Activated CD8-positive, alpha-beta memory T cell treated with anti-CD3 and anti-CD28 coated beads, Interleukin-2, amount 10 ng/mL, durations not matched to agents 7 days and 5 days (primary cell): ENCODE results near the gene CES1. TPM values are rescaled to one million over a fixed set of nuclear protein-coding genes. Genes with fewer than 3 reads are reported as not detected.
"Not testable (repeated sequence)": the region's sequence is repeated elsewhere in the genome, so short reads cannot be mapped to it uniquely, and the experiment has no call there.

Experiments used
- ATAC-seq: fragments of 150-1000 bp; cut with Tn5 transposase; one replicate; pipeline ENCODE4 v1.10.0; 2021; ENCODE audit warnings: moderate library complexity
- CTCF ChIA-PET: fragments of 350-600 bp; sonication (Branson Sonifier 250); formaldehyde crosslinking; loops from one replicate; lab custom pipeline; 2021; ENCODE audit warnings: antibody characterized with exemption; lab: Charles Lee
- DNase-seq: peaks from one replicate; pipeline ENCODE4 v3.0.0-alpha.2; 2020
- H3K27ac Mint-ChIP-seq: one replicate; pipeline ENCODE4 v1.8.0; 2021; ENCODE audit warnings: mild to moderate bottlenecking, mixed read lengths
- H3K27me3 Mint-ChIP-seq: one replicate; pipeline ENCODE4 v1.8.0; 2021; ENCODE audit warnings: mixed read lengths
- H3K36me3 Mint-ChIP-seq: one replicate; pipeline ENCODE4 v1.8.0; 2021; ENCODE audit warnings: mild to moderate bottlenecking, mixed read lengths
- H3K4me1 Mint-ChIP-seq: one replicate; pipeline ENCODE4 v1.8.0; 2021; ENCODE audit warnings: mixed read lengths
- H3K4me3 Mint-ChIP-seq: one replicate; pipeline ENCODE4 v1.8.0; 2021; ENCODE audit warnings: mild to moderate bottlenecking, moderate library complexity, mixed read lengths
- H3K9me3 Mint-ChIP-seq: one replicate; pipeline ENCODE4 v1.8.0; 2022; ENCODE audit warnings: low read depth, mixed read lengths
- total RNA-seq, 2 experiments: library from RNA; stranded (reverse); gene quantifications; one replicate each; pipeline ENCODE4 v1.2.3, GENCODE V29; 2021

The CES1 gene
- total RNA-seq, 2 experiments from 2014 or later = 0.49 to 2.2 TPM

GRCh38 chr16:55824473-55825000 is 8.4 kb downstream of the CES1 start:
- Mint-ChIP-seq H3K4me3 (no peak overlapping the region), H3K27me3 (no peaks in the 10 kb centered on the region), H3K36me3 (no peaks in the 10 kb centered on the region), H3K4me1 (no peaks in the 10 kb centered on the region), H3K9me3 (no peaks in the 10 kb centered on the region), H3K27ac (no peak overlapping the region)
- ATAC-seq = no peak
- DNase-seq = no peak
- CTCF ChIA-PET = no interaction called here

- Mint-ChIP-seq H3K9me3 (no peaks in the 10 kb centered on the region), H3K36me3 (no peaks in the 10 kb centered on the region), H3K27ac (no peak overlapping the region), H3K27me3 (no peaks in the 10 kb centered on the region), H3K4me1 (no peaks in the 10 kb centered on the region), H3K4me3 (no peak overlapping the region)
- DNase-seq = no peak
- no peak for ATAC-seq
- CTCF ChIA-PET = no interaction called here
Observed at GRCh38 chr16:55822280-55822810, 10.6 kb downstream of the CES1 start.

- Mint-ChIP-seq H3K36me3 (no peaks in the 10 kb centered on the region), H3K9me3 (no peaks in the 10 kb centered on the region), H3K4me3 (no peak overlapping the region), H3K4me1 (no peaks in the 10 kb centered on the region), H3K27ac (no peak overlapping the region), H3K27me3 (no peaks in the 10 kb centered on the region)
- CTCF ChIA-PET = no interaction called here
- ATAC-seq = no peak
- no peak for DNase-seq
Observed at GRCh38 chr16:55821210-55821609, 11.7 kb downstream of the CES1 start.

- no peaks in the 10 kb centered on the region for H3K4me1 Mint-ChIP-seq
- H3K27me3 Mint-ChIP-seq = no peaks in the 10 kb centered on the region
- no peak overlapping the region for H3K27ac Mint-ChIP-seq
- H3K9me3 Mint-ChIP-seq = no peaks in the 10 kb centered on the region
- CTCF ChIA-PET = no interaction called here
- no peak for DNase-seq
- H3K4me3 Mint-ChIP-seq = no peak overlapping the region
- no peaks in the 10 kb centered on the region for H3K36me3 Mint-ChIP-seq
- no peak for ATAC-seq
Observed at GRCh38 chr16:55820615-55821014, 12.3 kb downstream of the CES1 start.

- no peak for DNase-seq
- Mint-ChIP-seq H3K4me1 (no peaks in the 10 kb centered on the region), H3K36me3 (no peaks in the 10 kb centered on the region), H3K27me3 (peaks cover 3% of the 10 kb centered on the region), H3K9me3 (no peaks in the 10 kb centered on the region), H3K4me3 (no peak overlapping the region), H3K27ac (no peak overlapping the region)
- CTCF ChIA-PET = interaction anchor here (0.6 kb wide), 1 partner anchor 256 kb away, joined by 4 read pairs; no protein-coding TSS in a partner anchor
- no peak for ATAC-seq
Observed at GRCh38 chr16:55817236-55817912, 15.5 kb downstream of the CES1 start.

GRCh38 chr16:55816222-55816621 is 16.7 kb downstream of the CES1 start:
- H3K27ac Mint-ChIP-seq, H3K36me3 Mint-ChIP-seq, ATAC-seq, DNase-seq, H3K4me3 Mint-ChIP-seq, H3K27me3 Mint-ChIP-seq, CTCF ChIA-PET, H3K9me3 Mint-ChIP-seq, H3K4me1 Mint-ChIP-seq: not testable (repeated sequence)

GRCh38 chr16:55815320-55815719 is 17.6 kb downstream of the CES1 start:
- DNase-seq (peak; percentile 12), ATAC-seq (no peak)
- no peak overlapping the region for H3K4me3 Mint-ChIP-seq
- peaks cover 6% of the 10 kb centered on the region for H3K27me3 Mint-ChIP-seq
- no peaks in the 10 kb centered on the region for H3K36me3 Mint-ChIP-seq
- H3K9me3 Mint-ChIP-seq = no peaks in the 10 kb centered on the region
- no peak overlapping the region for H3K27ac Mint-ChIP-seq
- H3K4me1 Mint-ChIP-seq = no peaks in the 10 kb centered on the region
- CTCF ChIA-PET = no interaction called here

- H3K4me3 Mint-ChIP-seq, H3K9me3 Mint-ChIP-seq, H3K27ac Mint-ChIP-seq, CTCF ChIA-PET, H3K27me3 Mint-ChIP-seq, DNase-seq, H3K36me3 Mint-ChIP-seq, ATAC-seq, H3K4me1 Mint-ChIP-seq: not testable (repeated sequence)
Observed at GRCh38 chr16:55814174-55814573, 18.7 kb downstream of the CES1 start.

GRCh38 chr16:55813730-55814129 is 19.2 kb downstream of the CES1 start:
- H3K27me3 Mint-ChIP-seq, H3K4me3 Mint-ChIP-seq, H3K36me3 Mint-ChIP-seq, H3K27ac Mint-ChIP-seq, H3K4me1 Mint-ChIP-seq, CTCF ChIA-PET, ATAC-seq, H3K9me3 Mint-ChIP-seq: not testable (repeated sequence)
- peak; percentile 8 for DNase-seq

- peaks cover 6% of the 10 kb centered on the region for H3K27me3 Mint-ChIP-seq
- CTCF ChIA-PET = no interaction called here
- no peaks in the 10 kb centered on the region for H3K9me3 Mint-ChIP-seq
- ATAC-seq = no peak
- no peaks in the 10 kb centered on the region for H3K36me3 Mint-ChIP-seq
- no peaks in the 10 kb centered on the region for H3K4me1 Mint-ChIP-seq
- no peak overlapping the region for H3K27ac Mint-ChIP-seq
- peak; percentile 26 for DNase-seq
- H3K4me3 Mint-ChIP-seq = no peak overlapping the region
Observed at GRCh38 chr16:55812951-55813350, 19.9 kb downstream of the CES1 start.

GRCh38 chr16:55811811-55812210 is 21.1 kb downstream of the CES1 start:
- H3K27ac Mint-ChIP-seq = no peak overlapping the region
- no peaks in the 10 kb centered on the region for H3K36me3 Mint-ChIP-seq
- peak; percentile 25 for DNase-seq
- H3K27me3 Mint-ChIP-seq = peaks cover 6% of the 10 kb centered on the region
- H3K4me3 Mint-ChIP-seq = no peak overlapping the region
- ATAC-seq = no peak
- CTCF ChIA-PET = no interaction called here
- H3K9me3 Mint-ChIP-seq = no peaks in the 10 kb centered on the region
- no peaks in the 10 kb centered on the region for H3K4me1 Mint-ChIP-seq

GRCh38 chr16:55810451-55810961 is 22.4 kb downstream of the CES1 start:
- Mint-ChIP-seq H3K27me3 (peaks cover 6% of the 10 kb centered on the region), H3K4me3 (no peak overlapping the region), H3K36me3 (no peaks in the 10 kb centered on the region), H3K4me1 (no peaks in the 10 kb centered on the region), H3K27ac (no peak overlapping the region), H3K9me3 (no peaks in the 10 kb centered on the region)
- CTCF ChIA-PET = no interaction called here
- ATAC-seq (no peak), DNase-seq (no peak)

- ATAC-seq = no peak
- CTCF ChIA-PET = no interaction called here
- no peaks in the 10 kb centered on the region for H3K4me1 Mint-ChIP-seq
Observed at GRCh38 chr16:55809851-55810250, 23.0 kb downstream of the CES1 start.

GRCh38 chr16:55809386-55809785 is 23.5 kb downstream of the CES1 start:
- no peak overlapping the region for H3K27ac Mint-ChIP-seq
- no peaks in the 10 kb centered on the region for H3K36me3 Mint-ChIP-seq
- peaks cover 6% of the 10 kb centered on the region for H3K27me3 Mint-ChIP-seq
- no peaks in the 10 kb centered on the region for H3K9me3 Mint-ChIP-seq
- DNase-seq = no peak
- no peak for ATAC-seq
- no peaks in the 10 kb centered on the region for H3K4me1 Mint-ChIP-seq
- no peak overlapping the region for H3K4me3 Mint-ChIP-seq
- CTCF ChIA-PET = no interaction called here

More at GRCh38 chr16:55809851-55810250, 23.0 kb downstream of the CES1 start:
- H3K4me3 Mint-ChIP-seq = no peak overlapping the region
- no peak for DNase-seq
- no peaks in the 10 kb centered on the region for H3K36me3 Mint-ChIP-seq
- no peak overlapping the region for H3K27ac Mint-ChIP-seq
- H3K9me3 Mint-ChIP-seq = no peaks in the 10 kb centered on the region
- H3K27me3 Mint-ChIP-seq = peaks cover 6% of the 10 kb centered on the region
